Epithelial cell of esophagus (primary cell): ENCODE data around the gene DLGAP4.

ENCODE experiments used
- DNase-seq: peaks from one replicate; pipeline ENCODE4 v3.0.0; 2010; ENCODE audit warnings: low read depth
- H3K4me3 ChIP-seq: 2 replicates; pipeline ENCODE4 v1.5.1; 2011; ENCODE audit warnings: mild to moderate bottlenecking, low read length, control low read depth
- TF ChIP-seq, protein P1 (sequence below): IDR thresholded peaks from 2 replicates; pipeline ENCODE4 v1.5.1; 2011; ENCODE audit warnings: low read depth, mild to moderate bottlenecking, low read length, control low read depth, inconsistent platforms; ENCODE audit not compliant: insufficient read depth; ENCODE audit errors: missing control alignments

DLGAP4 gene

GRCh38 chr20:36496707-36497669 is 190.8 kb downstream of the DLGAP4 start:
- DNase-seq, result no peak
- H3K4me3 ChIP-seq, result no peak overlapping the region
- TF ChIP-seq, protein P1, sequence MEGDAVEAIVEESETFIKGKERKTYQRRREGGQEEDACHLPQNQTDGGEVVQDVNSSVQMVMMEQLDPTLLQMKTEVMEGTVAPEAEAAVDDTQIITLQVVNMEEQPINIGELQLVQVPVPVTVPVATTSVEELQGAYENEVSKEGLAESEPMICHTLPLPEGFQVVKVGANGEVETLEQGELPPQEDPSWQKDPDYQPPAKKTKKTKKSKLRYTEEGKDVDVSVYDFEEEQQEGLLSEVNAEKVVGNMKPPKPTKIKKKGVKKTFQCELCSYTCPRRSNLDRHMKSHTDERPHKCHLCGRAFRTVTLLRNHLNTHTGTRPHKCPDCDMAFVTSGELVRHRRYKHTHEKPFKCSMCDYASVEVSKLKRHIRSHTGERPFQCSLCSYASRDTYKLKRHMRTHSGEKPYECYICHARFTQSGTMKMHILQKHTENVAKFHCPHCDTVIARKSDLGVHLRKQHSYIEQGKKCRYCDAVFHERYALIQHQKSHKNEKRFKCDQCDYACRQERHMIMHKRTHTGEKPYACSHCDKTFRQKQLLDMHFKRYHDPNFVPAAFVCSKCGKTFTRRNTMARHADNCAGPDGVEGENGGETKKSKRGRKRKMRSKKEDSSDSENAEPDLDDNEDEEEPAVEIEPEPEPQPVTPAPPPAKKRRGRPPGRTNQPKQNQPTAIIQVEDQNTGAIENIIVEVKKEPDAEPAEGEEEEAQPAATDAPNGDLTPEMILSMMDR, result no peak

GRCh38 chr20:36497856-36498255 is 191.7 kb downstream of the DLGAP4 start:
- H3K4me3 ChIP-seq, result no peak overlapping the region
- TF ChIP-seq, protein P1, result no peak
- DNase-seq, result no peak

DNA sequence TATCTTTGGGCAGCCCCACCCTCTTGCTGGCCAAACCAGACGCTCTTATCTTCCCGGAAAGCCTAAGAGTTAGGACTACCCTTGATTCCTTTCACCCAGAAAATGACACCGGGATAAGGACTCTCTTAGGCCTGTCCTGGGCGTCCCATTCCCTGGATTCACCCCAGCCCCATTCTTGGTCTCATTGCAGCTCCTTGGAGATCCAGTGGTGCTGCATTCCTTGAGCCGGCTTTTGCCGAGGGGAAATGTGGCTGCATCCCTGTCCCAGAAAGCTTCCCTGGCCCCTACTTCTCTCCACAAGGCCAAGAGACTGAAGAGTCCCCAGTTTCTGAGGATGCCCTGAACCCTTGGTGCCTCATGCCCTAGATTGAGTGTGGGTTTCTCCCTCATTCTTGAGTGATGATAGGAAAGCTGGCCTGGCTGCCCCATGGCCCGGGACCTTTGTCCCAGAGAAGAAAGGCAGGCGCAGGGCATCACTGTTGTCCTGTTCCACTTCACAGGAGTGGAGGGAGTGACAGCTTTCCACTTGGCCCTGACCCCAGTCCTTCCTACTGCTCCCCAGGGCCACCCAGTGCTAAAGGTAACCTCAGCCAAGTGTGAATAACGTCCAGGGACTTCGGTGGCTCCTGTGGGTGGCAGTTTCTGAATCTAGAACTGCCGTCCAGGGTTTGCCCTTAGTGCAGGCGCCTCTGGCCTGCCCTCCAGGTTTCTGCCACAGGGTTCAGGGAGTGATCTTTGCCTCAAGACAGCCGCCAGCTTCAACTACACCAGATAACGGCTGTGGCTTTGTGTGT is 192.4 kb downstream of the DLGAP4 start:
- TF ChIP-seq, protein P1, result no peak
- no peak for DNase-seq
- no peak overlapping the region for H3K4me3 ChIP-seq

DNA sequence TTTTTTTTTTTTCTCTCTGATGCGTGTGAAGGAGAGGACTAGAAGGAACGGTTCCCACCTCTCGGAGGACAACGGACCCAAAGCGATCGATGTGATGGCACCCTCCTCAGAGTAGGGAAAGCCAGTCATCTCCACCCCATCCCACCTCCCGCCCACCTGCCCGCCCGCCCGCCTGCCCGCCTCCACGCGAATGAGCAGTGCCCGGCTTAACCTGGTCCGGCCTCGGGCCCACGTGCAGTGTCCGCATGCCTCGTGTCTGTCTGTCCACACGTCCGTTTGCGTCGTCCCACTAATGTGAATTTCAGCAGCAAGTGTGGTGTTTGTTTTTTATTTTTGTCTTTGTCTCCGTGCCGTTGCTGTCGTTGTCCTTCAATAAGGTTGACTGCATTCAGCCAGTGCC is 193.1 kb downstream of the DLGAP4 start:
- no peak overlapping the region for H3K4me3 ChIP-seq
- no peak for DNase-seq
- TF ChIP-seq, protein P1, result no peak

DNA sequence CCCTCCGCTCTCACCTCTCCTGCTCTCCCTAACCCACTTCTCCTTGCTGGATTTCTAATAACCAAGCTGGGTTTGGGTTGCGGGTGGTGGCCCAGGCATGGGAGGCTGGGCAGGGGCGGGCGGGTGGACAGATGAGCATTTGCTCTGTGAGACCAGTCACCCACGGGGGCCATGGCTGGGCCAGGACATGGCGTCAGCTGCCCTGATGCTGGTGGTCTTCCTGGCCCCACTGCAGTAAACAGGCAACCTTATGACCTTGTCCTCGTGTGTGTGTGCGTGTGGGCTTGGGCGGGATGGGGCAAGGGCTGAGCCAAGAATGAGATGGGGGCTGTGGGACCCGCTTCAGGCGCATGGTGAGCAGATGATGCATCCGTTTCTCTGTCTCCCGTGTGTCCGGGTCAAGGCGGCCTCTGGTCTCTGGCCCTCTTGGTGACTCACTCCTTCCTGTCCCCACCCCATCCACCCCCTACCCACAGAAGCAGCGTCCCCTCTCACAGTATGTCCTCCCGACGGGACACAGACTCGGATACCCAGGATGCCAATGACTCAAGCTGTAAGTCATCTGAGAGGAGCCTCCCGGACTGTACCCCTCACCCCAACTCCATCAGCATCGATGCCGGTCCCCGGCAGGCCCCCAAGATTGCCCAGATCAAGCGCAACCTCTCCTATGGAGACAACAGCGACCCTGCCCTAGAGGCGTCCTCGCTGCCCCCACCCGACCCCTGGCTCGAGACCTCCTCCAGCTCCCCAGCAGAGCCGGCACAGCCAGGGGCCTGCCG is 193.8 kb downstream of the DLGAP4 start:
- TF ChIP-seq, protein P1, result no peak
- DNase-seq, result no peak
- H3K4me3 ChIP-seq, result no peak overlapping the region

- no peak overlapping the region for H3K4me3 ChIP-seq
- TF ChIP-seq, protein P1, result no peak
- no peak for DNase-seq
Measured at GRCh38 chr20:36501367-36502006, 195.3 kb downstream of the DLGAP4 start.
